A549 (cell line): Measurements from ENCODE around the gene RAPGEF4. TPM values are rescaled to one million over a fixed set of nuclear protein-coding genes. Genes with fewer than 3 reads are reported as not detected.

ENCODE experiments used
- ATAC-seq, 2 experiments: fragments of 200-7000 bp in 1 of 2; fragments of >200 bp in 1 of 2; cut with Nextera tagmentation in 1 of 2; cut with Tn5 transposase in 1 of 2; 3 replicates each; pipeline versions ENCODE4 v1.8.0 to v1.9.1; 2018 to 2020; ENCODE audit warnings: mild to moderate bottlenecking in 1 of 2, moderate library complexity in 1 of 2
- CTCF ChIA-PET: fragments of 300-600 bp; sonication (Branson Sonifier 250); formaldehyde crosslinking; extraction: SDS; loops from one replicate; lab custom pipeline; 2021; ENCODE audit warnings: antibody characterized with exemption, inconsistent platforms; lab: Yijun Ruan, JAX
- POLR2A ChIA-PET: fragments of 350-600 bp; formaldehyde crosslinking; extraction: SDS; loops from one replicate; lab custom pipeline; 2021; ENCODE audit warnings: antibody characterized with exemption, inconsistent platforms; lab: Yijun Ruan, JAX
- DNase-seq, 2 experiments: peaks; one replicate each; pipeline versions ENCODE4 v3.0.0 to v3.0.0-alpha.2; 2011 to 2016; ENCODE audit warnings: low read depth in 1 of 2, low spot score in 1 of 2
- FAIRE-seq: peaks from 2 replicates; lab custom pipeline; 2011; peaks lifted over from hg19 to GRCh38; lab: Jason Lieb, UNC
- H3K27ac ChIP-seq, 2 experiments: fragments of >200 bp; sonication (Bioruptor Twin); formaldehyde crosslinking; 3 replicates each; pipeline ENCODE4 v1.5.1; 2016 to 2017
- H3K4me1 ChIP-seq: fragments of >200 bp; sonication (Bioruptor Twin); formaldehyde crosslinking; 3 replicates; pipeline ENCODE4 v1.6.1; 2016
- H3K4me2 ChIP-seq: fragments of >200 bp; sonication (Bioruptor Twin); formaldehyde crosslinking; 3 replicates; pipeline ENCODE4 v1.6.1; 2016
- H3K4me3 ChIP-seq: fragments of >200 bp; sonication (Bioruptor Twin); formaldehyde crosslinking; 3 replicates; pipeline ENCODE4 v1.5.1; 2016
- H3K9me3 ChIP-seq: fragments of >200 bp; sonication (Bioruptor Twin); formaldehyde crosslinking; 3 replicates; pipeline ENCODE4 v1.6.1; 2016
- BCL3 ChIP-seq: fragments of >200 bp; sonication (Bioruptor Twin); formaldehyde crosslinking; IDR thresholded peaks from 3 replicates; pipeline ENCODE4 v1.6.1; 2016
- BHLHE40 ChIP-seq: IDR thresholded peaks from 2 replicates; pipeline ENCODE4 v1.6.1; 2012; ENCODE audit warnings: low read depth, low read length, inconsistent platforms
- CBX2 ChIP-seq: fragments of 200-600 bp; sonication (generic); IDR thresholded peaks from 2 replicates; pipeline ENCODE4 v1.6.1; 2016; ENCODE audit warnings: low read depth, mild to moderate bottlenecking, borderline replicate concordance
- CEBPB ChIP-seq, 2 experiments: fragments of >200 bp in 1 of 2; sonication (Bioruptor Twin) in 1 of 2; formaldehyde crosslinking in 1 of 2; IDR thresholded peaks; 2 replicates each; pipeline ENCODE4 v1.6.1; 2012 to 2016
- CHD4 ChIP-seq: fragments of 200-600 bp; sonication (generic); IDR thresholded peaks from 2 replicates; pipeline ENCODE4 v1.6.1; 2016; ENCODE audit warnings: antibody characterized with exemption, mild to moderate bottlenecking, borderline replicate concordance
- CTCF ChIP-seq: fragments of >200 bp; sonication (Bioruptor Twin); formaldehyde crosslinking; IDR thresholded peaks from 3 replicates; pipeline ENCODE4 v1.5.1; 2016
- ELK1 ChIP-seq: fragments of 150-350 bp; IDR thresholded peaks from 2 replicates; pipeline ENCODE4 v1.6.1; 2014; ENCODE audit warnings: low read depth, mild to moderate bottlenecking, low read length
- HMGXB4 ChIP-seq: fragments of 250-450 bp; sonication (Bioruptor Pico); IDR thresholded peaks from 2 replicates; pipeline ENCODE4 v1.5.0; 2021; ENCODE audit warnings: mild to moderate bottlenecking, moderate library complexity, borderline replicate concordance
- JUN ChIP-seq, 2 experiments: fragments of >200 bp; sonication (Bioruptor Twin); formaldehyde crosslinking; IDR thresholded peaks; 2 replicates in 1 of 2; 3 replicates in 1 of 2; pipeline ENCODE4 v1.6.1; 2016 to 2017
- MAFK ChIP-seq: fragments of 450-650 bp; IDR thresholded peaks from 2 replicates; pipeline ENCODE4 v1.6.1; 2014; ENCODE audit not compliant: partially characterized antibody
- MAZ ChIP-seq: fragments of 150-350 bp; IDR thresholded peaks from 2 replicates; pipeline ENCODE4 v1.6.1; 2014; ENCODE audit warnings: antibody characterized with exemption, low read depth, low read length, borderline replicate concordance
- NPAS2 ChIP-seq: fragments of 250-450 bp; sonication (Bioruptor Pico); IDR thresholded peaks from 2 replicates; pipeline ENCODE4 v1.8.0; 2022; ENCODE audit warnings: mild to moderate bottlenecking, moderate library complexity, borderline replicate concordance
- RAD21 ChIP-seq, 2 experiments: fragments of >200 bp in 1 of 2; sonication (Bioruptor Twin) in 1 of 2; formaldehyde crosslinking in 1 of 2; IDR thresholded peaks in 1 of 2; conservative IDR thresholded peaks in 1 of 2; 2 replicates in 1 of 2; 3 replicates in 1 of 2; pipeline ENCODE4 v1.6.1; 2012 to 2018; ENCODE audit warnings: inconsistent platforms in 1 of 2
- RCOR1 ChIP-seq: fragments of 150-350 bp; IDR thresholded peaks from 2 replicates; pipeline ENCODE4 v1.6.1; 2014; ENCODE audit warnings: antibody characterized with exemption, low read length, low read depth
- SMC3 ChIP-seq: fragments of >200 bp; sonication (Bioruptor Twin); formaldehyde crosslinking; IDR thresholded peaks from 3 replicates; pipeline ENCODE4 v1.6.1; 2018; ENCODE audit warnings: inconsistent platforms
- USF2 ChIP-seq: fragments of 450-650 bp; IDR thresholded peaks from 2 replicates; pipeline ENCODE4 v1.6.1; 2014; ENCODE audit warnings: antibody characterized with exemption
- WGBS: methylation state at CpG from one replicate; pipeline ENCODE4 v1.1.6; 2017; ENCODE audit errors: missing lambda C conversion rate; 5-methylcytosine and 5-hydroxymethylcytosine counted together
- polyA plus RNA-seq, 4 experiments: library from polyadenylated mRNA; depleted of rRNA in 3 of 4; stranded (reverse); fragments of >200 nt; fragmentation: RNase III in 1 of 4; extraction: RNeasy Plus Mini Kit Qiagen cat#74134 plus additional on column Dnase treatment in 1 of 4; gene quantifications; 2 replicates in 3 of 4; 3 replicates in 1 of 4; pipeline ENCODE4 v1.2.3, GENCODE V29; 2011 to 2017

Gene RAPGEF4
- polyA plus RNA-seq, 2 of the 4 experiments (the other 2 are of a cell fraction): 0.18 to 1.1 TPM

GRCh38 chr2:172806493-172806892 lies 70.8 kb downstream of the RAPGEF4 start:
- Histone ChIP-seq H3K4me1 (no peaks in the 10 kb centered on the region), H3K9me3 (0 out of 3 replicates have a peak, but pooled peaks cover 11% of the 10 kb centered on the region), H3K4me2 (peak overlapping the region; percentile 43; the same call in 1 of the 3 replicates), H3K27ac (no peak overlapping the region), H3K4me3 (no peak overlapping the region)
- FAIRE-seq (no peak), DNase-seq (peak; percentile 18 to 68), ATAC-seq (peak; percentile 73 to 74; a peak in 5 of 6 replicates)
- ChIA-PET CTCF (interaction anchor here (0.5 to 5.7 kb wide), 52 partner anchors 9 to 1542 kb away, joined by 3 to 74 read pairs (median 4); no protein-coding TSS in a partner anchor), POLR2A (no interaction called here)
- TF ChIP-seq CTCF: peak; percentile 93
- no peak for TF ChIP-seq BCL3
- peak; percentile 91 to 95 for TF ChIP-seq RAD21 (conservative IDR thresholded peaks at IDR 0.05 in 1 of 2, IDR thresholded peaks at IDR 0.05 in 1 of 2)
- no peak for TF ChIP-seq CBX2
- TF ChIP-seq SMC3: peak; percentile 86
- 1% methylated on average over 2 of the region's 2 CpGs for WGBS

- no peak overlapping the region for H3K27ac ChIP-seq
- H3K9me3 ChIP-seq: 0 out of 3 replicates have a peak, but pooled peaks cover 7% of the 10 kb centered on the region
- ChIA-PET POLR2A (no interaction called here), CTCF (interaction anchor here (0.6 to 5.7 kb wide), 40 partner anchors 8 to 1540 kb away, joined by 3 to 74 read pairs (median 5); no protein-coding TSS in a partner anchor)
- no peak for FAIRE-seq
- H3K4me2 ChIP-seq: no peak overlapping the region
- WGBS: 83% methylated on average over 6 of the region's 6 CpGs
- no peaks in the 10 kb centered on the region for H3K4me1 ChIP-seq
- no peak overlapping the region for H3K4me3 ChIP-seq
- no peak for ATAC-seq
- TF ChIP-seq CHD4 (no peak), CBX2 (no peak), JUN (IDR thresholded peaks at IDR 0.05) (no peak), MAFK (no peak), RCOR1 (no peak), MAZ (no peak), BHLHE40 (no peak), NPAS2 (CRISPR knock-in tag) (no peak), CEBPB (IDR thresholded peaks at IDR 0.05) (no peak), ELK1 (no peak), HMGXB4 (CRISPR knock-in tag) (no peak), USF2 (no peak), CTCF (no peak), BCL3 (no peak)
- no peak for DNase-seq
Observed at GRCh38 chr2:172806996-172807395, 71.4 kb downstream of the RAPGEF4 start.
